Measurements from ENCODE around the gene SFI1.
A peak's percentile ranks its signal among the peaks of the same experiment; 100 is the strongest.
"Not testable (repeated sequence)": the region's sequence is repeated elsewhere in the genome, so short reads cannot be mapped to it uniquely, and the experiment has no call there.

The SFI1 gene

GRCh38 chr22:31508536-31508935 lies 12.2 kb downstream of the SFI1 start:
- H3K4me1 Mint-ChIP-seq, result no peaks in the 10 kb centered on the region
- H3K36me3 Mint-ChIP-seq (ENCODE audit: low read depth), result peaks cover 39% of the 10 kb centered on the region
- H3K4me3 Mint-ChIP-seq, result no peak overlapping the region
- no peak overlapping the region for H3K27ac Mint-ChIP-seq
- H3K27me3 Mint-ChIP-seq (ENCODE audit: low read depth), result no peaks in the 10 kb centered on the region
- H3K9me3 Mint-ChIP-seq, result peaks cover 9% of the 10 kb centered on the region
- TF ChIP-seq, protein P1, sequence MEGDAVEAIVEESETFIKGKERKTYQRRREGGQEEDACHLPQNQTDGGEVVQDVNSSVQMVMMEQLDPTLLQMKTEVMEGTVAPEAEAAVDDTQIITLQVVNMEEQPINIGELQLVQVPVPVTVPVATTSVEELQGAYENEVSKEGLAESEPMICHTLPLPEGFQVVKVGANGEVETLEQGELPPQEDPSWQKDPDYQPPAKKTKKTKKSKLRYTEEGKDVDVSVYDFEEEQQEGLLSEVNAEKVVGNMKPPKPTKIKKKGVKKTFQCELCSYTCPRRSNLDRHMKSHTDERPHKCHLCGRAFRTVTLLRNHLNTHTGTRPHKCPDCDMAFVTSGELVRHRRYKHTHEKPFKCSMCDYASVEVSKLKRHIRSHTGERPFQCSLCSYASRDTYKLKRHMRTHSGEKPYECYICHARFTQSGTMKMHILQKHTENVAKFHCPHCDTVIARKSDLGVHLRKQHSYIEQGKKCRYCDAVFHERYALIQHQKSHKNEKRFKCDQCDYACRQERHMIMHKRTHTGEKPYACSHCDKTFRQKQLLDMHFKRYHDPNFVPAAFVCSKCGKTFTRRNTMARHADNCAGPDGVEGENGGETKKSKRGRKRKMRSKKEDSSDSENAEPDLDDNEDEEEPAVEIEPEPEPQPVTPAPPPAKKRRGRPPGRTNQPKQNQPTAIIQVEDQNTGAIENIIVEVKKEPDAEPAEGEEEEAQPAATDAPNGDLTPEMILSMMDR (IDR thresholded peaks at IDR 0.05; ENCODE audit: unreplicated experiment in 3 of 3), result no peak

DNA sequence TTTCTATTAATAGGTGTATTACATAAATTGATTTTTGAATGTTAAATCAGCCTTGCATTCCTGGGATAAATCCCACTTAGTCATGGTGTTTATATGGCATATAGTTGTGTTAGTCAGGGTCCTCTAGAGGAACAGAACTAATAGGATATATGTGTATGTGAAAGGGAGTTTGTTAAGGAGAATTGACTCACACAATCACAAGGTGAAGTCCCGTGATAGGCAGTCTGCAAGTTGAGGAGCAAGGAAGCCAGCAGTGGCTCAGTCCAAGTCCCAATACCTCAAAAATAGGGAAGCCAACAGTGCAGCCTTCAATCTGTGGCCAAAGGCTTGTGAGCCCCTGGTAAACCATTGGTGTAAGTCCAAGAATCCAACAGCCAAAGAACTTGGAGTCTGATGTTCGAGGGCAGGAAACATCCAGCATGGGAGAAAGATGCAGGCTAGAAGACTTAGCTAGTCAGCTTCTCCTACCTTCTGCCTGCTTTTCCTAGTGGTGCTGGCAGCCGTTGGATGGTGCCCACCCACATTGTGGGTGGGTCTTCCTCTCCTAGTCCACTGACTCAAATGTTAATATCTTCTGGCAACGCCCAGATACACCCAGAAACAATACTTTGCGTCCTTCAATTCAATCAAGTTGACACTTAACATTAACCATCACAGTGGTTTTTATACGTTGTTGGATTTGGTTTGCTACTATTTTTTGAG lies 12.9 kb downstream of the SFI1 start:
- no peak overlapping the region for H3K4me3 Mint-ChIP-seq
- peaks cover 9% of the 10 kb centered on the region for H3K9me3 Mint-ChIP-seq
- H3K4me1 Mint-ChIP-seq, result no peaks in the 10 kb centered on the region
- TF ChIP-seq, protein P1 (IDR thresholded peaks at IDR 0.05; ENCODE audit: unreplicated experiment in 3 of 3), result no peak
- no peaks in the 10 kb centered on the region for H3K27me3 Mint-ChIP-seq (ENCODE audit: low read depth)
- no peak overlapping the region for H3K27ac Mint-ChIP-seq
- H3K36me3 Mint-ChIP-seq (ENCODE audit: low read depth), result peaks cover 39% of the 10 kb centered on the region

DNA sequence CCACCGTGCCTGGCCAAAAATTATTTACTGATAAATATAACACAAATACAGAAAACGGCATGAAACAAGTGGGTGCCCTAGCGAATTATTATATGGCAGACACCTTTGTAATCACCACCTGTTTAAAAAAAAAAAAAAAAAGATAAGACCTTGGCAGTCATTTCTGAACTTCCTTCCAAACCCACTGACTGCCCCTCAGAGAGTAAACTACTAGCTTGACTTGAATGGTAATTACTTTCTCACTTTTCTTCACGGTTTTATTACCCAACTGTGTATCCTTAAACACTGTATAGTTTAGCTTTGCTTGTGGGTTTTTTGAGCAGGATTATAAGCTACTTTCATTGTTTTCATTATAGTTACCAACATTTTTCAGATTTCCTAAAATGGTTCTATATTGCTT lies 23.7 kb downstream of the SFI1 start:
- Mint-ChIP-seq H3K27me3 (ENCODE audit: low read depth) (no peaks in the 10 kb centered on the region), H3K9me3 (peaks cover 1% of the 10 kb centered on the region), H3K4me3 (no peak overlapping the region), H3K27ac (no peak overlapping the region), H3K36me3 (ENCODE audit: low read depth) (peaks cover 6% of the 10 kb centered on the region), H3K4me1 (no peaks in the 10 kb centered on the region)
- TF ChIP-seq, protein P1 (IDR thresholded peaks at IDR 0.05; ENCODE audit: unreplicated experiment in 3 of 3), result no peak

GRCh38 chr22:31524132-31524531 lies 27.8 kb downstream of the SFI1 start:
- H3K27ac Mint-ChIP-seq; H3K27me3 Mint-ChIP-seq (ENCODE audit: low read depth); H3K4me1 Mint-ChIP-seq; H3K9me3 Mint-ChIP-seq; H3K4me3 Mint-ChIP-seq: not testable (repeated sequence)
- peaks cover 17% of the 10 kb centered on the region for H3K36me3 Mint-ChIP-seq (ENCODE audit: low read depth)

DNA sequence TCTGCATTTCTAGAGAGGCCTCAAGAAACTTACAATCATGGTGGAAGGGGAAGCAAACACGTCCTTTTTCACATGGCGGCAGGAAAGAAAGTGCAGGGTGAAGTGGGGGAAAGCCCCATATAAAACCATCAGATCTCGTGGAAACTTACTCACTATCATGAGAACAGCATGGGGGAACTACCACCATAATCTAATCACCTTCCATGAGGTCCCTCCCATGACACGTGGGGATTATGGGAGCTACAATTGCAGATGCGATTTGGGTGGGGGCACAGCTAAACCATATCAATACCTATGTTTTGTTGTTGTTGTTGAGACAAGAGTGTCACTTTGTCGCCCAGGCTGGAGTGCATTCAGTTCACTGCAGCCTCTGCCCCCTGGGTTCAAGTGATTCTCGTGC lies 29.9 kb downstream of the SFI1 start:
- H3K4me3 Mint-ChIP-seq, result no peak overlapping the region
- peaks cover 13% of the 10 kb centered on the region for H3K4me1 Mint-ChIP-seq
- H3K36me3 Mint-ChIP-seq (ENCODE audit: low read depth), result peaks cover 17% of the 10 kb centered on the region
- H3K27me3 Mint-ChIP-seq (ENCODE audit: low read depth), result no peaks in the 10 kb centered on the region
- peaks cover 3% of the 10 kb centered on the region for H3K9me3 Mint-ChIP-seq
- H3K27ac Mint-ChIP-seq, result no peak overlapping the region
- TF ChIP-seq, protein P1 (IDR thresholded peaks at IDR 0.05; ENCODE audit: unreplicated experiment in 3 of 3), result no peak

DNA sequence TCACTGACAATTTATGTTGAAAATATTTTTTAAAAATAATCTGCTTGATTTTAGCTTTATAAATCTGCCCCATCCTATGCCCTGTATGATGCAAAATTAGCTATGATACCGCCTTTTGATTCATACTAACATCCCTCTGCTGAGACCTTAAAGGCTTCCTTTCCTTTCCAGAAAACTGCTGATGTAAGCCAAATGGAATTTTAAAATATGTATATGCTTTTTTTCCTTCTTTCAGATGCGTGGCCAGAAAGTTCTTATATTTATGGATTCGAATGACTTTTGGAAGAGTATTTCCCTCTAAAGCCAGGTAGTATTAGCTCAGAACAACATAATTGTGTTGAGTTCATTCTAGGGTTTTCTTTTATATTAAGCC lies 34.5 kb downstream of the SFI1 start:
- Mint-ChIP-seq H3K36me3 (ENCODE audit: low read depth) (peaks cover 17% of the 10 kb centered on the region), H3K9me3 (no peaks in the 10 kb centered on the region)
- TF ChIP-seq, protein P1 (IDR thresholded peaks at IDR 0.05; ENCODE audit: unreplicated experiment in 3 of 3), result no peak

More for the DNA sequence above, 34.5 kb downstream of the SFI1 start:
- H3K27me3 Mint-ChIP-seq (ENCODE audit: low read depth), result no peaks in the 10 kb centered on the region
- peak overlapping the region; percentile 95 to 97 (median 97) for H3K27ac Mint-ChIP-seq
- H3K4me3 Mint-ChIP-seq, result peak overlapping the region in 2 of 3 experiments; percentile 4 to 31
- H3K4me1 Mint-ChIP-seq, result peaks cover 37% of the 10 kb centered on the region
